Parathyroid adenoma (tissue), 2 donors: Measurements from ENCODE around the gene COL11A1.

Source experiments
- H2AFZ ChIP-seq: fragments of 300-600 bp; sonication (generic); one replicate; pipeline ENCODE4 v1.7.0; 2017; ENCODE audit warnings: antibody characterized with exemption, mild to moderate bottlenecking
- H3K27ac ChIP-seq: fragments of 300-600 bp; sonication (generic); one replicate; pipeline ENCODE4 v1.7.0; 2017
- H3K27me3 ChIP-seq: fragments of 300-600 bp; sonication (generic); one replicate; pipeline ENCODE4 v1.7.0; 2017; ENCODE audit warnings: low read length; ENCODE audit not compliant: control insufficient read depth, insufficient read depth
- H3K36me3 ChIP-seq: fragments of 300-600 bp; sonication (generic); one replicate; pipeline ENCODE4 v1.7.0; 2017; ENCODE audit warnings: low read length; ENCODE audit not compliant: control insufficient read depth, insufficient read depth
- H3K4me1 ChIP-seq: fragments of 300-600 bp; sonication (generic); one replicate; pipeline ENCODE4 v1.7.0; 2017; ENCODE audit warnings: control low read depth
- H3K4me2 ChIP-seq: fragments of 300-600 bp; sonication (generic); one replicate; pipeline ENCODE4 v1.7.0; 2017; ENCODE audit warnings: low read length
- H3K4me3 ChIP-seq: fragments of 300-600 bp; sonication (generic); one replicate; pipeline ENCODE4 v1.7.0; 2017; ENCODE audit warnings: low read depth, low read length
- H3K79me2 ChIP-seq: fragments of 300-600 bp; sonication (generic); one replicate; pipeline ENCODE4 v1.7.0; 2017; ENCODE audit warnings: control low read depth
- H3K9ac ChIP-seq: fragments of 300-600 bp; sonication (generic); one replicate; pipeline ENCODE4 v1.7.0; 2017; ENCODE audit warnings: mild to moderate bottlenecking
- H3K9me3 ChIP-seq: fragments of 300-600 bp; sonication (generic); one replicate; pipeline ENCODE4 v1.7.0; 2017; ENCODE audit warnings: low read length; ENCODE audit not compliant: control insufficient read depth
- CTCF ChIP-seq: fragments of 300-600 bp; sonication (generic); IDR thresholded peaks from one replicate; pipeline ENCODE4 v1.7.0; 2017; ENCODE audit warnings: antibody characterized with exemption, mild to moderate bottlenecking
- donor health status: primary hyperparathyroidism.

COL11A1 gene

GRCh38 chr1:102858695-102859094 is 249.6 kb downstream of the COL11A1 start:
- no peak overlapping the region for H3K27ac ChIP-seq
- H3K79me2 ChIP-seq, result no peaks in the 10 kb centered on the region
- no peaks in the 10 kb centered on the region for H3K36me3 ChIP-seq

GRCh38 chr1:102857251-102857650 is 251.1 kb downstream of the COL11A1 start:
- no peaks in the 10 kb centered on the region for H3K36me3 ChIP-seq

More at GRCh38 chr1:102858695-102859094, 249.6 kb downstream of the COL11A1 start:
- Histone ChIP-seq H2AFZ (no peak overlapping the region), H3K9ac (no peak overlapping the region), H3K4me3 (no peak overlapping the region), H3K4me2 (no peak overlapping the region), H3K27me3 (no peaks in the 10 kb centered on the region), H3K4me1 (no peaks in the 10 kb centered on the region), H3K9me3 (no peaks in the 10 kb centered on the region)
- no peak for TF ChIP-seq CTCF

GRCh38 chr1:102853701-102854187 is 254.6 kb downstream of the COL11A1 start:
- no peaks in the 10 kb centered on the region for H3K79me2 ChIP-seq
- no peak overlapping the region for H3K9ac ChIP-seq
- no peak overlapping the region for H3K4me3 ChIP-seq
- H3K27me3 ChIP-seq, result no peaks in the 10 kb centered on the region
- H3K4me2 ChIP-seq, result no peak overlapping the region
- no peaks in the 10 kb centered on the region for H3K36me3 ChIP-seq
- no peak for TF ChIP-seq CTCF
- H3K9me3 ChIP-seq, result no peaks in the 10 kb centered on the region
- H2AFZ ChIP-seq, result no peak overlapping the region
- no peaks in the 10 kb centered on the region for H3K4me1 ChIP-seq
- H3K27ac ChIP-seq, result no peak overlapping the region

More at GRCh38 chr1:102857251-102857650, 251.1 kb downstream of the COL11A1 start:
- TF ChIP-seq CTCF, result no peak
- Histone ChIP-seq H2AFZ (no peak overlapping the region), H3K4me3 (no peak overlapping the region), H3K4me1 (no peaks in the 10 kb centered on the region), H3K9me3 (no peaks in the 10 kb centered on the region), H3K27me3 (no peaks in the 10 kb centered on the region), H3K27ac (no peak overlapping the region), H3K79me2 (no peaks in the 10 kb centered on the region), H3K9ac (no peak overlapping the region), H3K4me2 (no peak overlapping the region)

GRCh38 chr1:102853136-102853535 is 255.2 kb downstream of the COL11A1 start:
- Histone ChIP-seq H3K36me3 (no peaks in the 10 kb centered on the region), H3K4me2 (no peak overlapping the region), H3K27me3 (no peaks in the 10 kb centered on the region), H3K9ac (no peak overlapping the region), H2AFZ (no peak overlapping the region), H3K4me3 (no peak overlapping the region), H3K4me1 (no peaks in the 10 kb centered on the region), H3K9me3 (no peaks in the 10 kb centered on the region), H3K27ac (no peak overlapping the region), H3K79me2 (no peaks in the 10 kb centered on the region)
- TF ChIP-seq CTCF, result no peak

- H3K27me3 ChIP-seq, result no peaks in the 10 kb centered on the region
- no peak overlapping the region for H3K27ac ChIP-seq
- H2AFZ ChIP-seq, result no peak overlapping the region
- no peaks in the 10 kb centered on the region for H3K36me3 ChIP-seq
- H3K4me1 ChIP-seq, result no peaks in the 10 kb centered on the region
- H3K9ac ChIP-seq, result no peak overlapping the region
- TF ChIP-seq CTCF, result no peak
- H3K9me3 ChIP-seq, result no peaks in the 10 kb centered on the region
- H3K4me3 ChIP-seq, result no peak overlapping the region
- H3K79me2 ChIP-seq, result no peaks in the 10 kb centered on the region
- no peak overlapping the region for H3K4me2 ChIP-seq
Observed at GRCh38 chr1:102852613-102853012, 255.7 kb downstream of the COL11A1 start.
